GM12864 (cell line): ENCODE measurements around the gene CSNK2B.

ENCODE experiments used
- DNase-seq: peaks from one replicate; pipeline ENCODE4 v3.0.0-alpha.2; 2011; ENCODE audit warnings: low read depth
- H3K4me3 ChIP-seq: 2 replicates; pipeline ENCODE4 v1.5.1; 2011; ENCODE audit warnings: mild to moderate bottlenecking, low read depth, low read length, control low read depth
- TF ChIP-seq, protein P1 (sequence below): IDR thresholded peaks from 2 replicates; pipeline ENCODE4 v1.5.1; 2011; ENCODE audit warnings: low read depth, mild to moderate bottlenecking, moderate library complexity, low read length, control low read depth, inconsistent platforms; ENCODE audit errors: missing control alignments

CSNK2B gene

DNA sequence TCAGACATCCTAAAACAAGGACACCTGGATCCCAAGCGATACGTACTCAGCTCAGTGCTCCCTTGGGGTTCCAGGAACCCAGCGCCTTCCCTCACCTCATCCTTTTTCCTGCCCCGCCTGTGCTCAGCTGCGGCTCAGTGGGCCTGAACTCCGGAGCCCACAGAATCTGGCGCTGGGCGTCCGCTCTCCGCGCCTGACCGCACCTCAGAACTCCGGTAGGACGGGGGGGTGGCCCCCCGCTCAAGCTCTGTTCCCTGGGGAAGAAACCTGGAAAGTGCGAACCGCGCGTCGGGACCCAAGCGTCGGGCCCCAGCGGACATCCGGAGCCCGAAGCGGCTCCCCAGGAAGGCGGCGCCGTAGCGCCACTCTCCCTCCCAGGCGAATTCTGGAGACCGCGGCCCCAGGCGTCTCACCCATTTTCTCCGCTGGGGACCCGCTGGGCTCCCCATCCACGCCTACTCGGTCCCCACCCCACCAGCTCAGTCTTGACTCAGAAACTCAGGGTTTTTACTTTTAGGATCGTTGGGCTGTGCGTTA is 15.3 kb downstream of the CSNK2B start:
- peak overlapping the region; percentile 44 for H3K4me3 ChIP-seq
- DNase-seq = no peak
- TF ChIP-seq, protein P1, sequence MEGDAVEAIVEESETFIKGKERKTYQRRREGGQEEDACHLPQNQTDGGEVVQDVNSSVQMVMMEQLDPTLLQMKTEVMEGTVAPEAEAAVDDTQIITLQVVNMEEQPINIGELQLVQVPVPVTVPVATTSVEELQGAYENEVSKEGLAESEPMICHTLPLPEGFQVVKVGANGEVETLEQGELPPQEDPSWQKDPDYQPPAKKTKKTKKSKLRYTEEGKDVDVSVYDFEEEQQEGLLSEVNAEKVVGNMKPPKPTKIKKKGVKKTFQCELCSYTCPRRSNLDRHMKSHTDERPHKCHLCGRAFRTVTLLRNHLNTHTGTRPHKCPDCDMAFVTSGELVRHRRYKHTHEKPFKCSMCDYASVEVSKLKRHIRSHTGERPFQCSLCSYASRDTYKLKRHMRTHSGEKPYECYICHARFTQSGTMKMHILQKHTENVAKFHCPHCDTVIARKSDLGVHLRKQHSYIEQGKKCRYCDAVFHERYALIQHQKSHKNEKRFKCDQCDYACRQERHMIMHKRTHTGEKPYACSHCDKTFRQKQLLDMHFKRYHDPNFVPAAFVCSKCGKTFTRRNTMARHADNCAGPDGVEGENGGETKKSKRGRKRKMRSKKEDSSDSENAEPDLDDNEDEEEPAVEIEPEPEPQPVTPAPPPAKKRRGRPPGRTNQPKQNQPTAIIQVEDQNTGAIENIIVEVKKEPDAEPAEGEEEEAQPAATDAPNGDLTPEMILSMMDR = peak; percentile 15

DNA sequence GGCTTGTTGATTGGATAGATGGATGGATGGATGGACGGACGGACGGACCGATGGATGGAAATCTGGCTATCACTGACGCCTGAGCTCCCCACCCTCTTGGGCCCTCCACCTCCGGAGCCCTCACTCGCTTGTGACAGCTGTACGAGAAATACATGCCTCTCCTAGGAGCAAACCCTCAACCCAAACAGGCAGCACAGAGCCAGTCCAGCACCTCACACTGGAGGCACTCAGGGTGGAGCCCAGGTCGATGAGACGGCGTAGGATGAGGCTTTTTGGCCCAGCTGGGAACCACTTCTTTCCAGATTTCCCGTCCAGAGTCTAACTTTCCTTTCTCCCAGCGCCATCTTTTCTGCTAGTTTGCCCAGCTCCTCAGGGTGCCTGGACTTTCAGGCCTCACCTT is 17.7 kb downstream of the CSNK2B start:
- H3K4me3 ChIP-seq = no peak overlapping the region
- TF ChIP-seq, protein P1 = no peak
- DNase-seq = no peak

DNA sequence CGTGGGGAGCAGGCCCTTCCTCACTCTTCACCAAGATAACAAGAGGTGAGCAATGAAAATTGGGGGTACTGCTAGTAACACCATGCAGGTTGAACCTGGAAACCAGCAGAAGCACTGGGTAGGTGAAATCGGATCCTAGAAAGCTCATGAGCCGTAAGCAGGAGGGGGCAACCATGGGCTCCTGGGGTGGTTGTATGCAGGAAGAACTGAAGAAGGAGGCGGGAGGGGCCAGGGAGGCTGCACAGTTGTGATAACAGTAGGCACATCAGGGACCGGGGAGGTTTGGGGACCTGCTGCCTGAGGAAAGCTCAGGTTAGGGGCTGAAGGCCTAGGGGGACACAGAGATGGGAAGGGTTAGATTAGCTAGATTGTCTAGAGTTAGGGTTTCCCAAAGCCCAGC is 20.6 kb downstream of the CSNK2B start:
- H3K4me3 ChIP-seq = no peak overlapping the region
- TF ChIP-seq, protein P1 = no peak
- no peak for DNase-seq

- TF ChIP-seq, protein P1 = no peak
- H3K4me3 ChIP-seq = no peak overlapping the region
- no peak for DNase-seq
Measured at GRCh38 chr6:31687321-31687720, 21.4 kb downstream of the CSNK2B start.

DNA sequence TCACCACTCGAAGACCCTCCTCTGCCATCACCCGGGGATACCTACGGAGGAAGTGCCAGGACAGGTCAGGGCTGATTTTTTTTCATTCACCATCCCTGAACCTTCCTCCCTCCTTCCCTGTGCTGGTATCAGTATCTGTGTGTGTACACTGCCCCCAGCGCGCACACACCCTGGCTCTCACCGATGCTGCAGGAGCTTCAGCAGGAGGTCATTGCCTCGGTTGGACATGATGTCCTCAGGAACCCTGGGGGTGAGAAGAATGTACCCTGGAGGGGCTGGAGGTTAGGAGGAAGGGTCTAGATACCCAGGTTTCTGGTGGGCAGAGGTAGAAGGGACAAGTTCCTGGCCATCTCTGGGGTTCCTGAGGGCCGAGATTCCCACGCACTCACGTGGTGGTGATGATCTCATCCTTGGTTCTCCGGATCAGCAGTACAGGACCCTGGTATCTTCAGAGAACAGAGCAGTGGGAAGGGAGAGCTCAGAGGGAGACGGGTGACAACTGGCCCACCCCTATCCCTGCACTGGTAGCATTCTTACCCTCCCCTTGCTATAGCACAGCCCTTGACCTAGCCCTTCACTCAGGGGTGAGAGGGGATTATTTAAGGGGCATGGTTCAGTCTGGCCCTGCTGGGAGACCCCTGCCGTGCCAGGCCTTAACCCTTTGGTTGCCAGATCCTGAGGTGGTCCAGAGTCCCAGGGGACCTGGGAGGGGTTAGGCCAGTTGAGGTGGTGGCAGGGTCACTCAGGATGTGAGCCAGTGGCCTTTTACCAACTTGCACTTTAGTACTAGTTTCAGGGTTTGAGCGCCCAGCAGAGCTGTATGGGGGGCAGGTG is 22.2 kb downstream of the CSNK2B start:
- TF ChIP-seq, protein P1 = no peak
- no peak overlapping the region for H3K4me3 ChIP-seq
- no peak for DNase-seq

DNA sequence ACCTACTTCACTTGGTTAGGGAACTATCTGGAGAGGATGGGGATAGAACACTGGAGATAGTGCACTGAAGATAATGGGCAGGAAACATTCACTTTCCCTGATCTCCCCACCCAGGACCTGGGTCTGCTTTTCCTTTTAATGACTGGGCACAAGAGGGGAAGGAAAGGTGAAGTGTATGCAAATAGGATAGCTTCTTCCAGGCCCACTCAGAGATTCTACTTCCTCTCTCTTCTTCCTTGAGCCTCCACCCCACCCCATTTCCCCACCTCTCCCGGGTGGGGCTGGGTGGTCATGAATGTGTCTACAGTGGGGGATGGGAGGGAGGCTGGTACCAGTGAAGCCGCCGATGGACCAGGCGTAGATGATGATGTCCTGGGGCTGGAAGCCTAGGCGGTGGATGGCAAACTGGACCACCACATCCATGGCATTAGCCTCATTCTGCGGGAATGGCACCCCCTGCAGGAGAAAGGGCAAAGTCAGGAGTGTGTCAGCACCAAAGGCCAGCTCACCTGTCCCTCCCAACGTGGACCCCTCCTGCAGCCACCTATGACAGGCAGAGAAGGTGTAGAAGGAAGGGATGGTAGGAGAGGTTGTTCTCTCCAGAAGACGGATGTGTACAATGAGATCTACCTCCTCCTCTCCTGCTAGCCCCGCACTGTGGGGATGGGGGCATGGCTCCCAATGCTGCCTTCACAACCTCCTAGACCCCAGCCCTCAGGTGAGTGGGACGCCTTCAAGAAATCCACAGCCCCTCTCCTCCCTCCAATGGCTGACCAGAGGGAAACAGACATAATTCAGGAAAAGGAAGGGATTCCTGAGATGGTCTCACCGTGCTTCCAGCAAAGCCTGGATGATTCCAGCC is 23.6 kb downstream of the CSNK2B start:
- TF ChIP-seq, protein P1 = peak; percentile 61
- no peak overlapping the region for H3K4me3 ChIP-seq
- DNase-seq = no peak
